ENCODE data around the gene FGF22. TPM values are rescaled to one million over a fixed set of nuclear protein-coding genes. Genes with fewer than 3 reads are reported as not detected.

FGF22 gene
- total RNA-seq, 4 donors from 2014 or later = 0.67 to 4.7 (median 1.2) TPM

DNA sequence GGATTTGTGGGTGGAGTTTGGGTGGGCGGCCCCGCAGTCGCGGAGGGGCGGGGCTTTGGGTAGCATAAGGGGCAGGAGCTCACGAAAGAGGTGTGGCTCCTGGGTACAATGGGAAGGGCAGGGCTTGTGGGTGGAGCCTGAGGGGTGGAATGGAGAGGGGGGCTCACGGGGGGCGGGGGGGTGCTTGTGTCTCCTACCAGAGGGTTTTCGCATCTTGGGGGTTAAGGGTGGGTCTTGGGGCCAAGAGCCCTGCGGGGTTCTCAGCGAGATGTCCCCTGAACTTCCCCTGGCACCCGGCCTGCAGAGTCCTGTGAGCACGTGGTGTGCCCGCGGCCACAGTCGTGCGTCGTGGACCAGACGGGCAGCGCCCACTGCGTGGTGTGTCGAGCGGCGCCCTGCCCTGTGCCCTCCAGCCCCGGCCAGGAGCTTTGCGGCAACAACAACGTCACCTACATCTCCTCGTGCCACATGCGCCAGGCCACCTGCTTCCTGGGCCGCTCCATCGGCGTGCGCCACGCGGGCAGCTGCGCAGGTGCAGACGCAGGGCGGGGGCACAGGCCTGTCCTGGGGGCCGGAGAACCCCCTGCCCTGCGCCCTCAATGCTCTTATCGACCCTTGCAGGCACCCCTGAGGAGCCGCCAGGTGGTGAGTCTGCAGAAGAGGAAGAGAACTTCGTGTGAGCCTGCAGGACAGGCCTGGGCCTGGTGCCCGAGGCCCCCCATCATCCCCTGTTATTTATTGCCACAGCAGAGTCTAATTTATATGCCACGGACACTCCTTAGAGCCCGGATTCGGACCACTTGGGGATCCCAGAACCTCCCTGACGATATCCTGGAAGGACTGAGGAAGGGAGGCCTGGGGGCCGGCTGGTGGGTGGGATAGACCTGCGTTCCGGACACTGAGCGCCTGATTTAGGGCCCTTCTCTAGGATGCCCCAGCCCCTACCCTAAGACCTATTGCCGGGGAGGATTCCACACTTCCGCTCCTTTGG lies 41.6 kb downstream of the FGF22 start:
- H3K4me3 ChIP-seq = peak overlapping the region; percentile 25 to 89

DNA sequence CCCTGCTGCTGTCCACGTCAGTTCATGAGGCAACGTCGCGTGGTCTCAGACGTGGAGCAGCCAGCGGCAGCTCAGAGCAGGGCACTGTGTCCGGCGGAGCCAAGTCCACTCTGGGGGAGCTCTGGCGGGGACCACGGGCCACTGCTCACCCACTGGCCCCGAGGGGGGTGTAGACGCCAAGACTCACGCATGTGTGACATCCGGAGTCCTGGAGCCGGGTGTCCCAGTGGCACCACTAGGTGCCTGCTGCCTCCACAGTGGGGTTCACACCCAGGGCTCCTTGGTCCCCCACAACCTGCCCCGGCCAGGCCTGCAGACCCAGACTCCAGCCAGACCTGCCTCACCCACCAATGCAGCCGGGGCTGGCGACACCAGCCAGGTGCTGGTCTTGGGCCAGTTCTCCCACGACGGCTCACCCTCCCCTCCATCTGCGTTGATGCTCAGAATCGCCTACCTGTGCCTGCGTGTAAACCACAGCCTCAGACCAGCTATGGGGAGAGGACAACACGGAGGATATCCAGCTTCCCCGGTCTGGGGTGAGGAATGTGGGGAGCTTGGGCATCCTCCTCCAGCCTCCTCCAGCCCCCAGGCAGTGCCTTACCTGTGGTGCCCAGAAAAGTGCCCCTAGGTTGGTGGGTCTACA lies 43.1 kb downstream of the FGF22 start:
- peaks cover 0 to 34% (median 17%) of the 10 kb centered on the region in 3 donors for H3K4me1 ChIP-seq
- no peaks in the 10 kb centered on the region for H3K27me3 ChIP-seq
- H3K27ac ChIP-seq = peak overlapping the region in 1 of 4 donors; percentile 1
- WGBS, 2 donors (ENCODE audit: low coverage in 1 of 2) = 88% methylated on average over 14 of the region's 25 CpGs; no CpG with 5 or more reads in 1 of the 2 donors
- no peaks in the 10 kb centered on the region for H3K9me3 ChIP-seq
- H3K4me3 ChIP-seq = no peak overlapping the region
- no peak for ATAC-seq
- no peak for TF ChIP-seq POLR2A (IDR thresholded peaks at IDR 0.05)
- TF ChIP-seq, protein P1, sequence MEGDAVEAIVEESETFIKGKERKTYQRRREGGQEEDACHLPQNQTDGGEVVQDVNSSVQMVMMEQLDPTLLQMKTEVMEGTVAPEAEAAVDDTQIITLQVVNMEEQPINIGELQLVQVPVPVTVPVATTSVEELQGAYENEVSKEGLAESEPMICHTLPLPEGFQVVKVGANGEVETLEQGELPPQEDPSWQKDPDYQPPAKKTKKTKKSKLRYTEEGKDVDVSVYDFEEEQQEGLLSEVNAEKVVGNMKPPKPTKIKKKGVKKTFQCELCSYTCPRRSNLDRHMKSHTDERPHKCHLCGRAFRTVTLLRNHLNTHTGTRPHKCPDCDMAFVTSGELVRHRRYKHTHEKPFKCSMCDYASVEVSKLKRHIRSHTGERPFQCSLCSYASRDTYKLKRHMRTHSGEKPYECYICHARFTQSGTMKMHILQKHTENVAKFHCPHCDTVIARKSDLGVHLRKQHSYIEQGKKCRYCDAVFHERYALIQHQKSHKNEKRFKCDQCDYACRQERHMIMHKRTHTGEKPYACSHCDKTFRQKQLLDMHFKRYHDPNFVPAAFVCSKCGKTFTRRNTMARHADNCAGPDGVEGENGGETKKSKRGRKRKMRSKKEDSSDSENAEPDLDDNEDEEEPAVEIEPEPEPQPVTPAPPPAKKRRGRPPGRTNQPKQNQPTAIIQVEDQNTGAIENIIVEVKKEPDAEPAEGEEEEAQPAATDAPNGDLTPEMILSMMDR (IDR thresholded peaks at IDR 0.05) = no peak
- no peak for TF ChIP-seq POLR2AphosphoS5 (IDR thresholded peaks at IDR 0.05)
- TF ChIP-seq EP300 (IDR thresholded peaks at IDR 0.05) = no peak
- H3K36me3 ChIP-seq = peaks cover 0 to 9% of the 10 kb centered on the region in 2 donors

More for the DNA sequence above, 41.6 kb downstream of the FGF22 start:
- no peak for ATAC-seq
- Histone ChIP-seq H3K9me3 (no peaks in the 10 kb centered on the region), H3K27me3 (peaks cover 10% of the 10 kb centered on the region), H3K36me3 (peaks cover 0 to 9% of the 10 kb centered on the region in 2 donors), H3K27ac (peak overlapping the region in 3 of 4 donors; percentile 97 to 99 (median 99)), H3K4me1 (peaks cover 0 to 49% (median 24%) of the 10 kb centered on the region in 3 donors)
- TF ChIP-seq POLR2AphosphoS5 (IDR thresholded peaks at IDR 0.05) (no peak), EP300 (IDR thresholded peaks at IDR 0.05) (no peak), POLR2A (IDR thresholded peaks at IDR 0.05) (no peak)
- TF ChIP-seq, protein P1 (IDR thresholded peaks at IDR 0.05) = no peak
- 25% methylated on average over 4 of the region's 54 CpGs; no CpG with 5 or more reads in 1 of the 2 donors for WGBS, 2 donors (ENCODE audit: low coverage in 1 of 2)

DNA sequence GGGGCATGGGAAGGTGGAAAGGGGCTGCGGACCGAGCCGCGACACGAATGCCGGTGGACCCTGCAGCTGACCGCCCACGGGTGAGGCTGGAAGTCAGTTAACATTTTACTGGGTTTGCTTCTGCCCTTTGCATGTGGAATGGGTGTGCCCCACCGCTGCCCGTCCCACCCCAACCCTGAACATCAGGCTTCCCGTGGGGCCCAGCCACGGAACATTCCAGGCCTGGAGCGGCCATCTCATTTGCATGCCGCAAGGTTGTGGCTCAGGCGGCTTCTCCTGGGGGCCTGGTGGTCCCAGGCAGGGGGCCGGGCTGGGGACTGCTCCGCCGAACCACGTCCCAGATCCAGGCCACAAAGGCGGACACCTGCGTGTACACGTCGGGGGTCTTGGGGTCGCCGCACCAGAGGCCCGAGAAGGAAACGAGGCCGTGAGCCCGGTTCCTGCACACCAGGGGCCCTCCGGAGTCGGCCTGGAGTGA lies 45.8 kb downstream of the FGF22 start:
- Histone ChIP-seq H3K4me1 (peaks cover 0 to 11% (median 4%) of the 10 kb centered on the region in 3 donors), H3K36me3 (peaks cover 0 to 9% of the 10 kb centered on the region in 2 donors), H3K27ac (no peak overlapping the region), H3K4me3 (no peak overlapping the region), H3K27me3 (no peaks in the 10 kb centered on the region), H3K9me3 (no peaks in the 10 kb centered on the region)
- no CpG with 5 or more reads among the region's 31 CpGs for WGBS, 2 donors (ENCODE audit: low coverage in 1 of 2)
- ATAC-seq = no peak
- TF ChIP-seq, protein P1 (IDR thresholded peaks at IDR 0.05) = no peak
- TF ChIP-seq EP300 (IDR thresholded peaks at IDR 0.05) (no peak), POLR2A (IDR thresholded peaks at IDR 0.05) (no peak), POLR2AphosphoS5 (IDR thresholded peaks at IDR 0.05) (no peak)

DNA sequence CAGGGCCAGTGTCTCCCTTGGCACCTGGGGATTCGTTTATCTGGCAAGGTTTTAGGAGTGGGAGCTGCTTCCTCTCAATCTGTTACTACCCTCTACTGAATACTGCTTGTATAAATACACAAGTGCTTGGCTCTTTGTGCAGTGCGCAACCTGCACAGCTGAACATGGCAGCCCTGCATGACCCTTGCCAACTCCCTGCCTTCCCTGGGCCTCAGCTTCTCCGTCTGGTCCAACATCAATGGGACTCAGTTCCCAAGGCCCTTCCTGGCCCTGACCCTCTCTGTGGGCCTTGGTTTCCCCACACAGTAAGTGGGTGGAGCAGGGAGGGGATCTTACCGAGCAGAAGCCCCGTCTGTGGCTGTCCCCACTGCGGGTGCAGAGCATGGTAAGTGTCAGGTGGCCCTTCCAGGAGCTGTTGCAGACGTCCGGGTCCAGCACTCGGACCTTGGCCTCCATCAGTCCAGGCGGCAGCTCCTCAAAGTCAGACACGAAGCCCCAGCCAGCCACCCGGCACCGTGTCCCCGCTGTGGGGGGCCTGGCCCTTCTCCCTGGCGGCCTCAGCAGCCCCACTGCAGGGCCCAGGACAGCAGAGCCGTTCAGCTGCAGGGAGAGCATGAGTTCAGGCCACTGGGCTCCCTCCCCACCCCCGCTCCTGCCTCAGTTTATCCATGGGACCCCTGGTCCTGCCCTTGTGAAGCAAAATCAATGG lies 47.1 kb downstream of the FGF22 start:
- Histone ChIP-seq H3K4me3 (no peak overlapping the region), H3K4me1 (no peaks in the 10 kb centered on the region), H3K9me3 (no peaks in the 10 kb centered on the region), H3K36me3 (peaks cover 0 to 2% of the 10 kb centered on the region in 2 donors), H3K27ac (no peak overlapping the region), H3K27me3 (no peaks in the 10 kb centered on the region)
- no peak for TF ChIP-seq POLR2A (IDR thresholded peaks at IDR 0.05)
- TF ChIP-seq EP300 (IDR thresholded peaks at IDR 0.05) = no peak
- TF ChIP-seq, protein P1 (IDR thresholded peaks at IDR 0.05) = no peak
- no peak for TF ChIP-seq POLR2AphosphoS5 (IDR thresholded peaks at IDR 0.05)
- ATAC-seq = no peak
- WGBS, 2 donors (ENCODE audit: low coverage in 1 of 2) = 70 to 83% methylated on average over 3 to 7 of the region's 17 CpGs
